K562 (cell line): ENCODE data around the gene CST7. TPM values are rescaled to one million over a fixed set of nuclear protein-coding genes. Genes with fewer than 3 reads are reported as not detected.
"Not testable (repeated sequence)": the region's sequence is repeated elsewhere in the genome, so short reads cannot be mapped to it uniquely, and the experiment has no call there.

Source experiments
- ATAC-seq: fragments of 200-7000 bp; cut with Tn5 transposase; 3 replicates; pipeline ENCODE4 v1.9.1; 2020; ENCODE audit warnings: moderate library complexity
- BruUV-seq: library from RNA; stranded (reverse); fragments of 400-500 nt; replicated peaks from 2 replicates; lab custom pipeline; 2021; lab: Mats Ljungman, UMichigan
- CTCF ChIA-PET: fragments of 300-600 bp; formaldehyde crosslinking; extraction: SDS; loops from one replicate; lab custom pipeline; 2021; ENCODE audit warnings: low intra/inter-chr PET ratio; lab: Yijun Ruan, JAX
- POLR2A ChIA-PET: fragments of 300-600, 350-650 bp; sonication (Branson Sonifier 250); formaldehyde crosslinking; extraction: SDS; loops from one replicate; lab custom pipeline; 2021; ENCODE audit warnings: antibody characterized with exemption, inconsistent platforms; lab: Yijun Ruan, JAX
- DNase-seq, 4 experiments: peaks; one replicate each; pipeline versions ENCODE4 v3.0.0 to v3.0.0-alpha.2; 2011 to 2018; ENCODE audit warnings: low spot score in 3 of 4, mixed read lengths in 3 of 4; ENCODE audit errors: extremely low read depth in 1 of 4
- FAIRE-seq: peaks from 2 replicates; lab custom pipeline; 2011; peaks lifted over from hg19 to GRCh38; lab: Jason Lieb, UNC
- H2AFZ ChIP-seq: 2 replicates; pipeline ENCODE4 v1.6.0; 2011; ENCODE audit warnings: low read depth, low read length, control low read depth, inconsistent platforms
- H3K27ac ChIP-seq: fragments of 200-600 bp; 3 replicates; pipeline ENCODE4 v1.8.0; 2011; ENCODE audit warnings: low read depth, mild to moderate bottlenecking, control low read depth, inconsistent platforms, low read length, moderate library complexity, mixed read lengths; ENCODE audit errors: extremely low read depth
- H3K27me3 ChIP-seq, 2 experiments: fragments of 300-600 bp in 1 of 2; 2 replicates in 1 of 2; 3 replicates in 1 of 2; pipeline versions ENCODE4 v1.6.0 to v1.8.0; 2011; ENCODE audit warnings: inconsistent platforms in 2 of 2, low read length in 2 of 2, mild to moderate bottlenecking in 1 of 2, mixed read lengths in 1 of 2, moderate library complexity in 1 of 2; ENCODE audit not compliant: control insufficient read depth in 2 of 2, insufficient read depth in 2 of 2
- H3K36me3 ChIP-seq: fragments of 300-600 bp; 3 replicates; pipeline ENCODE4 v1.8.0; 2011; ENCODE audit warnings: mild to moderate bottlenecking, low read length, inconsistent platforms; ENCODE audit not compliant: control insufficient read depth, insufficient read depth
- H3K4me1 ChIP-seq, 2 experiments: fragments of 200-600 bp in 1 of 2; replicated peaks in 1 of 2; 2 replicates in 1 of 2; 3 replicates in 1 of 2; pipeline versions ENCODE4 v1.5.1 to v1.8.0; 2011; ENCODE audit warnings: inconsistent platforms in 2 of 2, low read length in 2 of 2, mild to moderate bottlenecking in 1 of 2, mixed read lengths in 1 of 2, moderate library complexity in 1 of 2; ENCODE audit not compliant: control insufficient read depth in 2 of 2, insufficient read depth in 2 of 2
- H3K4me2 ChIP-seq: 2 replicates; pipeline ENCODE4 v1.6.1; 2011; ENCODE audit warnings: low read length, control low read depth, inconsistent platforms, mixed read lengths; ENCODE audit not compliant: insufficient read depth
- H3K4me3 ChIP-seq: fragments of 200-600 bp; sonication (generic), shearing (Covaris generic); 2 replicates; pipeline ENCODE4 v1.5.1; 2016; ENCODE audit warnings: control low read depth, inconsistent platforms
- H3K79me2 ChIP-seq: fragments of 200-600 bp; 3 replicates; pipeline ENCODE4 v1.8.0; 2011; ENCODE audit warnings: low read length, inconsistent platforms; ENCODE audit not compliant: control insufficient read depth, insufficient read depth
- H3K9ac ChIP-seq, 2 experiments: 2 replicates each; pipeline versions ENCODE4 v1.6.0 to v1.6.1; 2011; ENCODE audit warnings: low read depth in 2 of 2, low read length in 2 of 2, control low read depth in 1 of 2, inconsistent platforms in 1 of 2, mild to moderate bottlenecking in 1 of 2, mixed read lengths in 1 of 2; ENCODE audit not compliant: insufficient read depth in 1 of 2
- H3K9me1 ChIP-seq: one replicate; pipeline ENCODE4 v1.6.0; 2011; ENCODE audit warnings: inconsistent platforms, mild to moderate bottlenecking, low read length, moderate library complexity; ENCODE audit not compliant: control insufficient read depth, insufficient read depth
- H3K9me3 ChIP-seq: replicated peaks from 2 replicates; pipeline ENCODE4 v1.5.1; 2011; ENCODE audit warnings: low read depth, low read length, inconsistent platforms; ENCODE audit not compliant: control insufficient read depth, insufficient read depth
- H4K20me1 ChIP-seq: replicated peaks from 2 replicates; pipeline ENCODE4 v1.6.1; 2011; ENCODE audit warnings: low read length, inconsistent platforms, mixed read lengths; ENCODE audit not compliant: control insufficient read depth, insufficient read depth
- WGBS: fragments of 100-300 bp; shearing (Covaris generic); methylation state at CpG from one replicate; pipeline ENCODE4 v1.1.6; 2016; ENCODE audit warnings: low coverage, mixed read lengths; ENCODE audit not compliant: insufficient coverage; ENCODE audit errors: missing lambda C conversion rate; 5-methylcytosine and 5-hydroxymethylcytosine counted together
- in situ Hi-C: fragments of 300-500 bp; cut with MboI; formaldehyde crosslinking; loops from 4 replicates; pipeline ENCODE4 v1.15.0; 2018; ENCODE audit warnings: inconsistent platforms, mixed read lengths
- intact Hi-C: fragments of 100-400 bp; cut with micrococcal nuclease; formaldehyde crosslinking; loops from 2 replicates; pipeline ENCODE4 v1.14.2; 2022
- polyA plus RNA-seq, 8 experiments: library from polyadenylated mRNA; depleted of rRNA in 4 of 8; stranded (reverse) in 5 of 8; unstranded in 3 of 8; fragments of >200 nt; fragmentation: Nextera tagmentation in 2 of 8; fragmentation: Illumina TruSeq in 1 of 8; extraction: Ambion mirVana in 2 of 8; extraction: Trizol in 1 of 8; gene quantifications; 2 replicates each; pipeline versions ENCODE4 v1.2.1 to v1.2.3, GENCODE V29; 2011 to 2014; ENCODE audit warnings: inconsistent platforms in 1 of 8, missing spikeins in 1 of 8
- total RNA-seq, 7 experiments: library from RNA; depleted of rRNA in 6 of 7; stranded (reverse); fragments of >200 nt in 6 of 7; fragmentation: Illumina TruSeq in 2 of 7; extraction: Trizol in 2 of 7; gene quantifications; 2 replicates each; pipeline versions ENCODE4 v1.2.1 to v1.2.3, GENCODE V29; 2011 to 2021; ENCODE audit warnings: low replicate concordance in 1 of 7

The CST7 gene
- total and polyA plus RNA-seq, 9 of the 15 experiments (the other 6 are each of a cell fraction or from before 2014, with no cell fraction given): not detected

GRCh38 chr20:24920706-24921105 is 28.4 kb upstream of the CST7 start:
- DNase-seq, H3K9me3 ChIP-seq, H3K9me1 ChIP-seq, H3K27ac ChIP-seq, POLR2A ChIA-PET, H3K4me1 ChIP-seq, intact Hi-C loops, ATAC-seq, H3K79me2 ChIP-seq, BruUV-seq, H3K4me2 ChIP-seq, FAIRE-seq, H3K36me3 ChIP-seq, CTCF ChIA-PET, H4K20me1 ChIP-seq, H2AFZ ChIP-seq, H3K9ac ChIP-seq, H3K4me3 ChIP-seq, H3K27me3 ChIP-seq: not testable (repeated sequence)
- in situ Hi-C loops: loop anchor here (25.0 kb wide), 1 partner anchor 758 kb away; no protein-coding TSS in a partner anchor
- WGBS: 0% methylated on average over 1 of the region's 3 CpGs

- H2AFZ ChIP-seq, H3K27me3 ChIP-seq, H3K36me3 ChIP-seq, in situ Hi-C loops, H3K79me2 ChIP-seq, BruUV-seq, POLR2A ChIA-PET, H3K27ac ChIP-seq, H3K4me2 ChIP-seq, H3K9ac ChIP-seq, H3K4me1 ChIP-seq, CTCF ChIA-PET, H3K4me3 ChIP-seq, ATAC-seq, H4K20me1 ChIP-seq, intact Hi-C loops, FAIRE-seq, H3K9me3 ChIP-seq, DNase-seq, H3K9me1 ChIP-seq: not testable (repeated sequence)
- WGBS: 0% methylated on average over 2 of the region's 5 CpGs
Measured at GRCh38 chr20:24929259-24929658, 19.8 kb upstream of the CST7 start.
